KOPT-K1 (cell line): Measurements from ENCODE around the gene CD300A.
"Not testable (repeated sequence)": the region's sequence is repeated elsewhere in the genome, so short reads cannot be mapped to it uniquely, and the experiment has no call there.

Source experiments
- H3K27ac ChIP-seq: fragments of 200-600 bp; sonication (generic); 2 replicates; pipeline ENCODE4 v1.5.1; 2016; ENCODE audit warnings: antibody characterized with exemption, mild to moderate bottlenecking, low read depth, low read length; ENCODE audit not compliant: poor library complexity, severe bottlenecking
- H3K36me3 ChIP-seq: fragments of 200-600 bp; sonication (generic); 2 replicates; pipeline ENCODE4 v1.5.1; 2017; ENCODE audit warnings: antibody characterized with exemption, mild to moderate bottlenecking, low read length, moderate library complexity; ENCODE audit not compliant: insufficient read depth
- H3K9me3 ChIP-seq: fragments of 200-600 bp; sonication (generic); 2 replicates; pipeline ENCODE4 v1.5.1; 2017; ENCODE audit warnings: antibody characterized with exemption, low read length, mild to moderate bottlenecking; ENCODE audit not compliant: insufficient read depth, poor library complexity, severe bottlenecking

Gene CD300A

GRCh38 chr17:74512036-74512435 lies 45.6 kb downstream of the CD300A start:
- Histone ChIP-seq H3K27ac (no peak overlapping the region), H3K36me3 (no peaks in the 10 kb centered on the region), H3K9me3 (peaks cover 23% of the 10 kb centered on the region)

GRCh38 chr17:74512624-74513091 lies 46.2 kb downstream of the CD300A start:
- no peak overlapping the region for H3K27ac ChIP-seq

GRCh38 chr17:74513987-74514631 lies 47.7 kb downstream of the CD300A start:
- no peaks in the 10 kb centered on the region for H3K36me3 ChIP-seq
- H3K27ac ChIP-seq = no peak overlapping the region
- H3K9me3 ChIP-seq = peaks cover 31% of the 10 kb centered on the region

More at GRCh38 chr17:74512624-74513091, 46.2 kb downstream of the CD300A start:
- Histone ChIP-seq H3K36me3 (no peaks in the 10 kb centered on the region), H3K9me3 (peaks cover 23% of the 10 kb centered on the region)

DNA sequence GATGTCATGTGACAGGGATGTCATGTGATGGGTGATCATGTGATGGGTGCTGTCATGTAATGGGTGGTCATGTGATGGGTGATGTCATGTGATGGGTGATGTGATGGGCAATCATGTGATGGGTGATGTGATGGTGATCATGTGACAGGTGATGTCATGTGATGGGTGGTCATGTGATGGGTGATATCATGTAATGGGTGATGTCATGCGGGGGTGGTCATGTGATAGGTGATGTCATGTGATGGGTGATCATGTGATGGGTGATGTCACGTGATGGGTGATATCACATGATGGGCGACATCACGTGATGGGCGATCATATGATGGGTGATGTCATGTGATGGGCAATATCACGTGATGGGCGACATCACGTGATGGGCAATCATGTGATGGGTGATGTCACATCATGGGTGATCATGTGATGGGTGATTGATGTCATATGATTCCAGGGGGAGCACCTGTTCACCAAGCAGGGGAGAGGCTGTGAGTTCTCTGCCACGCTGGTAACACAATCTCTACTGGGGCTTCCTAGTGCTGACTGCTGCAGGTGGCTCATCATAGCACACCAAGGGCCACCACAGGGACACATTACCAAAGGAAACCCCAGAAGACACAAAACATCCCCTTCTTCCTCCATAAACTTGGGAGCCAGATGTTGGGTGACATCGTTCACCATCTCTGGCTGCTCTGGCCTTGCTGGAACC lies 48.3 kb downstream of the CD300A start:
- no peak overlapping the region for H3K27ac ChIP-seq
- peaks cover 31% of the 10 kb centered on the region for H3K9me3 ChIP-seq
- no peaks in the 10 kb centered on the region for H3K36me3 ChIP-seq

GRCh38 chr17:74515941-74516340 lies 49.5 kb downstream of the CD300A start:
- Histone ChIP-seq H3K27ac (no peak overlapping the region), H3K9me3 (peaks cover 31% of the 10 kb centered on the region), H3K36me3 (no peaks in the 10 kb centered on the region)

GRCh38 chr17:74516561-74517328 lies 50.3 kb downstream of the CD300A start:
- H3K36me3 ChIP-seq = no peaks in the 10 kb centered on the region
- no peak overlapping the region for H3K27ac ChIP-seq
- H3K9me3 ChIP-seq = peaks cover 31% of the 10 kb centered on the region

DNA sequence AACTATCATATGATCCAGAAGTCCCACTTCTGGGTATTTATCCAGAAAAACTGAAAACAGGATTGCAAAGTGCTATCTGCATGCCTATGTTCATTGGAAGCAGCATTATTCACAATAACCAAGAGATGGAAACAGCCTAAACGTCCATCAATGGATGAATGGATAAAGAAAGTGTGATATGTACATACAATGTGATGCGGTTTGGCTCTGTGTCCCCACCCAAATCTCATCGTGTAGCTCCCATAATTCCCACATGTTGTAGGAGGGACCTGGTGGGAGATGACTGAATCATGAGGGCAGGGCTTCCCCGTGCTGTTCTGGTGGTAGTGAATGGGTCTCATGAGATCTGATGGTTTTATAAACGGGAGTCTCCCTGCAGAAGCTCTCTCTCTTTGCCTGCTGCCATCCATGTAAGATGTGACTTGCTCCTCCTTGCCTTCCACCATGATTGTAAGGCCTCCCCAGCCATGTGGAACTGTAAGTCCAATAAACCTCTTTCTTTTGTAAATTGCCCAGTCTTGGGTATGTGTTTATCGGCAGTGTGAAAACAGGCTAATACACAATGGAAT lies 52.1 kb downstream of the CD300A start:
- H3K9me3 ChIP-seq = peaks cover 31% of the 10 kb centered on the region
- not testable (repeated sequence) for H3K36me3 ChIP-seq, H3K27ac ChIP-seq

DNA sequence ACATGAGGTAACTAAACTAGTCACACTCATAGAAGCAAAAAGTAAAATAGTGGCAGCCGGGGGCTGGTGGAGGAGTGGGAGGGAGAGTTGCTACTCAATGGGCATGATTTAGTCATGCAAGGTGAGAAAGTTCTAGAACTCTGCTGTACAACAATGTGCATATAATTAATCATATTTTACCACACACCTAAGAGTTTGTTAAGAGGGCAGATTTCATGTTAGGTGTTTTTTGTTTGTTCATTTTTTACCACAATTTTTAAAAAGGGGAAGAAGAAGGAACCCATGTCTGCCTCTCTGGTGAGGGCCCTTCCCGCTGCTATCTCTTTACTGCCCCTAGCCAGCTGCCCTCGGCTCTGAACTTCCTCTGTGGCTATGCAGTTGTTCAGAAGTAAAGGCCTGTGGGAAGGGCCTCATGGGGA lies 53.6 kb downstream of the CD300A start:
- Histone ChIP-seq H3K36me3 (no peaks in the 10 kb centered on the region), H3K27ac (no peak overlapping the region), H3K9me3 (peaks cover 17% of the 10 kb centered on the region)

GRCh38 chr17:74520790-74521480 lies 54.5 kb downstream of the CD300A start:
- peaks cover 12% of the 10 kb centered on the region for H3K9me3 ChIP-seq
- H3K36me3 ChIP-seq = no peaks in the 10 kb centered on the region
- no peak overlapping the region for H3K27ac ChIP-seq

DNA sequence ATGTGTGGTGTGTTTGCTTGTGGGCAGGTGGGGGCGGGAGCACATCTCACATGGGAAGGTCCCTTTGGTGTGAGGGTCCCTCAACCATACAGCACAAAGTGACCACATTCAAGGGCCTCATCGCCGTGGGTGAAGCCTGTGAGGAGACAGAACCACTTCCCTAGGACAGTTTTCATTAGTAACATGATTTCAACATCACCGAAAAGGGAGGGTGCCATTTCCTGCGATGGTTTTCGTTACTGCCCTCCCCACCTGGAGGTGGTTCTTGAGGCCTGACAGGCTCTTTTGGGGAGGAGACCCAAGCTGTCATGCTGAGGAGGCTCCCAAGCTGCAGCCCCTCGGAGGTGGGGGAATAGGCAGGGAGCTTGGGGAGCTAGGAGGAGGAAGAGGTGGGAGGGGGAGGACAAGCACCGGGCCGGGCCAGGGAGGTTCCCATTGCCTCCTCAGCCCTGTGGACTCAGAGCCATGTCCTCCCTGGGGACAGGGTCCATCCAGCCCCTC lies 55.3 kb downstream of the CD300A start:
- H3K27ac ChIP-seq = no peak overlapping the region

GRCh38 chr17:74522381-74523105 lies 56.1 kb downstream of the CD300A start:
- Histone ChIP-seq H3K9me3 (peaks cover 8% of the 10 kb centered on the region), H3K36me3 (no peaks in the 10 kb centered on the region), H3K27ac (no peak overlapping the region)

More for the DNA sequence above, 55.3 kb downstream of the CD300A start:
- no peaks in the 10 kb centered on the region for H3K36me3 ChIP-seq
- H3K9me3 ChIP-seq = peaks cover 11% of the 10 kb centered on the region

- Histone ChIP-seq H3K9me3 (peaks cover 5% of the 10 kb centered on the region), H3K36me3 (no peaks in the 10 kb centered on the region), H3K27ac (no peak overlapping the region)
Observed at GRCh38 chr17:74523308-74523707, 56.9 kb downstream of the CD300A start.

GRCh38 chr17:74524653-74525464 lies 58.4 kb downstream of the CD300A start:
- Histone ChIP-seq H3K36me3 (no peaks in the 10 kb centered on the region), H3K27ac (no peak overlapping the region), H3K9me3 (no peaks in the 10 kb centered on the region)
